ENCODE results near the gene FCN2. TPM values are rescaled to one million over a fixed set of nuclear protein-coding genes. Genes with fewer than 3 reads are reported as not detected.

Gene FCN2
- total and polyA plus RNA-seq, 2 of the 4 experiments (the other 2 are of a cell fraction): not detected

- Histone ChIP-seq H3K36me3 (ENCODE audit: control insufficient read depth, insufficient read depth, low read length) (no peaks in the 10 kb centered on the region), H3K9me3 (ENCODE audit: control insufficient read depth, insufficient read depth, low read length) (peaks cover 3% of the 10 kb centered on the region; the same call in 1 of the 2 replicates), H2AK9ac (replicated peaks; ENCODE audit: low read depth, low read length, poor library complexity) (no peak overlapping the region), H4K91ac (ENCODE audit: insufficient read depth, low read depth, low read length) (no peak overlapping the region), H3K4me2 (ENCODE audit: low read depth, low read length) (no peak overlapping the region), H3K27ac (ENCODE audit: insufficient read depth, low read length) (no peak overlapping the region), H3K4me3 (ENCODE audit: insufficient read depth, low read depth, low read length) (no peak overlapping the region), H4K5ac (ENCODE audit: low read depth, low read length) (no peak overlapping the region), H3K56ac (ENCODE audit: extremely low read depth, insufficient read depth, low read length) (no peak overlapping the region), H3K79me1 (ENCODE audit: low read depth in 1 of 2, low read length in 2 of 2) (no peaks in the 10 kb centered on the region), H3K27me3 (ENCODE audit: control insufficient read depth, insufficient read depth, low read length) (peaks cover 18% of the 10 kb centered on the region; the same call in 1 of the 2 replicates), H3K4me1 (ENCODE audit: control insufficient read depth, insufficient read depth, low read length) (peaks cover 2% of the 10 kb centered on the region; the same call in 1 of the 2 replicates), H2BK5ac (ENCODE audit: low read depth, low read length, poor library complexity, severe bottlenecking) (no peak overlapping the region), H2BK15ac (ENCODE audit: low read depth, low read length) (no peak overlapping the region), H2BK120ac (ENCODE audit: low read depth, low read length) (no peak overlapping the region), H4K8ac (ENCODE audit: low read depth in 2 of 2, low read length in 2 of 2) (no peak overlapping the region), H2AFZ (replicated peaks; ENCODE audit: low read length, poor library complexity) (no peak overlapping the region), H3K4ac (ENCODE audit: low read depth, low read length) (no peak overlapping the region), H4K20me1 (ENCODE audit: insufficient read depth, low read length) (no peaks in the 10 kb centered on the region), H2AK5ac (ENCODE audit: low read depth, low read length) (no peak overlapping the region), H3K9ac (ENCODE audit: low read depth, low read length) (no peak overlapping the region), H2BK20ac (ENCODE audit: low read depth, low read length) (no peak overlapping the region), H3K9me1 (ENCODE audit: insufficient read depth, low read length) (no peaks in the 10 kb centered on the region), H3K18ac (ENCODE audit: low read depth, low read length) (no peak overlapping the region), H3K14ac (replicated peaks; ENCODE audit: low read depth, low read length) (no peak overlapping the region), H3K23ac (ENCODE audit: low read depth, low read length) (no peak overlapping the region)
- dilution Hi-C loops (cut with HindIII; ENCODE audit: low sequenced_read_pairs, unreplicated experiment): no loop called here
- in situ Hi-C loops (cut with MboI; ENCODE audit: low sequenced_read_pairs): no loop called here
- ChIA-PET CTCF (no interaction called here), POLR2A (ENCODE audit: unreplicated experiment) (no interaction called here)
- intact Hi-C loops (cut with micrococcal nuclease): no loop called here
- no peak for TF ChIP-seq SMC3 (IDR thresholded peaks at IDR 0.05; ENCODE audit: low read depth, low read length)
- ATAC-seq (ENCODE audit: low read depth): no peak
- DNase-seq: no peak
- no TSS peak for BruUV-seq (replicated peaks)
- WGBS, 2 experiments (ENCODE audit: extremely low coverage in 2 of 2, insufficient read length in 1 of 2): 80% methylated on average over 1 of the region's 3 CpGs; no CpG with 5 or more reads in 1 of the 2 experiments
These were observed 38.7 kb downstream of the FCN2 start for GRCh38 chr9:134919303-134919702.

Measured in IMR-90 (cell line).